ENCODE measurements around the gene FMNL2. TPM values are rescaled to one million over a fixed set of nuclear protein-coding genes. Genes with fewer than 3 reads are reported as not detected.

FMNL2 gene
- total RNA-seq, 4 donors from 2014 or later = 25.2 to 35.0 (median 27.4) TPM

DNA sequence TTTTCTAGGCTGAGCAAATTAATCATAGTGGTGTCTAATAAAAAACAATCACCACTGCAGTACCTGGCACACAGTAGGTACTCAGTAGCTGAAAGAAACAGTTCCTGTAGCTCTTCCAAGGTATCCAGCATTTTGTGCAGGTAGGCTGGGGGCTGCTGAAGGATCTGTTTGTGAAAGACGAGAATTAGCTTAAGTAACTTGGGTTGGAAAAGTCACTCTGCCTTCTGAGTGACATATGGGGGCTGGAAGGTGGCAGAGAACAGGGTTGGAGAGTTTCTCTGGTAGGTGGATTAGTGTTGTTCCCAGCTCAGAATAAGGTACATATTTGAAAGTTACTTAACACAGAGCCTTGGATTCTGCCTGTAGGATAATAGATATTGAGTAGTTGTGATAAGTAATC is 72.8 kb downstream of the FMNL2 start:
- H3K4me1 ChIP-seq = peaks cover 0 to 60% (median 12%) of the 10 kb centered on the region in 3 donors

DNA sequence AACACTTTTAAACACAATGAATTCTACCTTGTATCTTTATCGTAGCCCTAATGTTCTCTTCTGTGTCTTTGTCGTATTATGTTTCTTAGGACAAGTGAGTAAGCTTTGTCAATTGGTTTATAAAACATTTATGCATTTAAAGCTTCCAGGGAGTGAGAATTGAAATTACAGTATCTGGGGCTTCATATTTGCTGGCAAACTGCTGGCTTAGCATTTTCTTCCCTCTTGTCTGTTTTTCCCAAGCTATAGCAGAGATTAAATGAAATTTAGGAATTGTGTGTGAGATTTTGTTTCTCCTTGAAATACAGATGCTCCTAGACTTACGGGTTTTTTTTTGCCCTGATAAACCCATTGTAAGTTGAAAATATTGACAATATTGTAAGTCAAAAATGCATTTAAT is 73.3 kb downstream of the FMNL2 start:
- no peak overlapping the region for H3K4me3 ChIP-seq
- H3K27me3 ChIP-seq = no peaks in the 10 kb centered on the region
- no peaks in the 10 kb centered on the region for H3K36me3 ChIP-seq
- H3K9me3 ChIP-seq = no peaks in the 10 kb centered on the region
- no peak for ATAC-seq
- WGBS, 2 donors (ENCODE audit: low coverage in 1 of 2) = 90 to 98% methylated on average over 3 of the region's 3 CpGs
- TF ChIP-seq POLR2AphosphoS5 (IDR thresholded peaks at IDR 0.05) (no peak), EP300 (IDR thresholded peaks at IDR 0.05) (no peak), POLR2A (IDR thresholded peaks at IDR 0.05) (no peak)
- TF ChIP-seq, protein P1, sequence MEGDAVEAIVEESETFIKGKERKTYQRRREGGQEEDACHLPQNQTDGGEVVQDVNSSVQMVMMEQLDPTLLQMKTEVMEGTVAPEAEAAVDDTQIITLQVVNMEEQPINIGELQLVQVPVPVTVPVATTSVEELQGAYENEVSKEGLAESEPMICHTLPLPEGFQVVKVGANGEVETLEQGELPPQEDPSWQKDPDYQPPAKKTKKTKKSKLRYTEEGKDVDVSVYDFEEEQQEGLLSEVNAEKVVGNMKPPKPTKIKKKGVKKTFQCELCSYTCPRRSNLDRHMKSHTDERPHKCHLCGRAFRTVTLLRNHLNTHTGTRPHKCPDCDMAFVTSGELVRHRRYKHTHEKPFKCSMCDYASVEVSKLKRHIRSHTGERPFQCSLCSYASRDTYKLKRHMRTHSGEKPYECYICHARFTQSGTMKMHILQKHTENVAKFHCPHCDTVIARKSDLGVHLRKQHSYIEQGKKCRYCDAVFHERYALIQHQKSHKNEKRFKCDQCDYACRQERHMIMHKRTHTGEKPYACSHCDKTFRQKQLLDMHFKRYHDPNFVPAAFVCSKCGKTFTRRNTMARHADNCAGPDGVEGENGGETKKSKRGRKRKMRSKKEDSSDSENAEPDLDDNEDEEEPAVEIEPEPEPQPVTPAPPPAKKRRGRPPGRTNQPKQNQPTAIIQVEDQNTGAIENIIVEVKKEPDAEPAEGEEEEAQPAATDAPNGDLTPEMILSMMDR (IDR thresholded peaks at IDR 0.05) = no peak
- no peak overlapping the region for H3K27ac ChIP-seq
- peaks cover 0 to 57% (median 12%) of the 10 kb centered on the region in 3 donors for H3K4me1 ChIP-seq

More for the DNA sequence above, 72.8 kb downstream of the FMNL2 start:
- Histone ChIP-seq H3K36me3 (no peaks in the 10 kb centered on the region), H3K27me3 (no peaks in the 10 kb centered on the region), H3K9me3 (no peaks in the 10 kb centered on the region), H3K4me3 (no peak overlapping the region), H3K27ac (peak overlapping the region in 2 of 4 donors; percentile 41 to 46)
- WGBS, 2 donors (ENCODE audit: low coverage in 1 of 2) = 89 to 100% methylated on average over 1 of the region's 1 CpG
- no peak for ATAC-seq
- TF ChIP-seq EP300 (IDR thresholded peaks at IDR 0.05) (no peak), POLR2AphosphoS5 (IDR thresholded peaks at IDR 0.05) (no peak), POLR2A (IDR thresholded peaks at IDR 0.05) (no peak)
- TF ChIP-seq, protein P1 (IDR thresholded peaks at IDR 0.05) = no peak

DNA sequence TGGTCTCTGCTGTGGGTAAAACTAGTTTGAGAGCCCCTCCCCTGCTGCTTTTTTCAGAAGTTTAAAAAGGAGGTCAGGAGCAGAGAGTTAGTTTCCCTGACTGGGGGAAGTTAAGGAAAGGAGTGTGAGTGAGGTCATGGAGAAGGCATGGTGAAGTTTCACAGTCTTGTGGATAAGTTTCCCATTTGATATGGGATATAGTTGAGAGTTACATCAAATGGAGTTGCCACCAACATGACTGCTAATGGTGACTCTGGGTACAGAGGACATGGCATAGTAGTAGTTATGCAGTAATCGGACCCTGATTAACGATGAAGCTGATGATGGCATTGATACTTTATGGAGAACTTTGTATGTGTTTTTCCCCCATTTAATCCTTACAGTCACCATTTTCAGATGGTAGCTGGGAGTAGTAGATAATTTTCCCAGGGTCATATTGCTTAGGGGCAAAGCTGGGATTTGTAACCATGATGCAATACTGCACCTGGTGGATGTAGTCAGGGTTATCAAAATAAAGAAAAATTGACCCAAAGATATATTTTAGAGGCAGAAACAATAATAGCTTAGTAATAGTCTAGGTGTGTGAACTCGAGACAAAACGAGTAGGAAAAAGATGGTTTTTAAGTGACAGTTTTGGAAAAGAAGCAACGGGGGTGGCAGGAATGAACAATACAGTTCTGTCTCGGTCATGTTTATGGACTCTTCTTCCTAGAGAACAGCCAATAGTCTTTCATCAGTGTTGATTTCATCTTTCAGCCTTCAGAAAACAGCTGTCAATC is 74.6 kb downstream of the FMNL2 start:
- Histone ChIP-seq H3K27ac (no peak overlapping the region), H3K4me3 (no peak overlapping the region), H3K27me3 (no peaks in the 10 kb centered on the region), H3K9me3 (no peaks in the 10 kb centered on the region), H3K4me1 (peaks cover 0 to 46% (median 12%) of the 10 kb centered on the region in 3 donors), H3K36me3 (no peaks in the 10 kb centered on the region)
- 90 to 95% methylated on average over 6 of the region's 6 CpGs for WGBS, 2 donors (ENCODE audit: low coverage in 1 of 2)
- ATAC-seq = no peak
- TF ChIP-seq POLR2A (IDR thresholded peaks at IDR 0.05) (no peak), EP300 (IDR thresholded peaks at IDR 0.05) (no peak), POLR2AphosphoS5 (IDR thresholded peaks at IDR 0.05) (no peak)
- TF ChIP-seq, protein P1 (IDR thresholded peaks at IDR 0.05) = no peak

DNA sequence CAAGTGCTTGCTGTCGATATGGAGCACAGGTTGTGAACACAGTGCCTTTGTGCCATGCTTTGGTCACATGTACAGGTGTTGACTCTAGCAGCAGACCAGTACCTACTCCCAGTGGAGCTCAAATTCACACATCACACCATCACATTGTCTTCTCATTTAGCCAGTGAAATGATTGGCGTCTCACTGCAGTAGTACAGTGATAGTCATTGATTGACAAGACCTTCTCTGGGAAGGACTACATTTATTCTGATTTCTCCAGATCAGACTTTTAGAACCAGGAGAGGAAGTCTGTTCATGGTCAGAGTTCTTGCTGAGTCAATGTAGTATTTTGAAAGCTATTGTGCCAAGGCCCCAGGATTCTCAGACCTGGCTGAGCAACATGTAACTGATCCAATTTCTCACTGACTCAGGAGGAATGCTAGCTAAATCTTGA is 75.2 kb downstream of the FMNL2 start:
- WGBS, 2 donors (ENCODE audit: low coverage in 1 of 2) = 85 to 100% methylated on average over 2 of the region's 2 CpGs
- Histone ChIP-seq H3K36me3 (no peaks in the 10 kb centered on the region), H3K27ac (no peak overlapping the region), H3K27me3 (no peaks in the 10 kb centered on the region), H3K9me3 (no peaks in the 10 kb centered on the region), H3K4me1 (peaks cover 0 to 43% (median 9%) of the 10 kb centered on the region in 3 donors), H3K4me3 (no peak overlapping the region)
- TF ChIP-seq, protein P1 (IDR thresholded peaks at IDR 0.05) = no peak
- TF ChIP-seq EP300 (IDR thresholded peaks at IDR 0.05) (no peak), POLR2AphosphoS5 (IDR thresholded peaks at IDR 0.05) (no peak), POLR2A (IDR thresholded peaks at IDR 0.05) (no peak)
- peak; percentile 51 for ATAC-seq

DNA sequence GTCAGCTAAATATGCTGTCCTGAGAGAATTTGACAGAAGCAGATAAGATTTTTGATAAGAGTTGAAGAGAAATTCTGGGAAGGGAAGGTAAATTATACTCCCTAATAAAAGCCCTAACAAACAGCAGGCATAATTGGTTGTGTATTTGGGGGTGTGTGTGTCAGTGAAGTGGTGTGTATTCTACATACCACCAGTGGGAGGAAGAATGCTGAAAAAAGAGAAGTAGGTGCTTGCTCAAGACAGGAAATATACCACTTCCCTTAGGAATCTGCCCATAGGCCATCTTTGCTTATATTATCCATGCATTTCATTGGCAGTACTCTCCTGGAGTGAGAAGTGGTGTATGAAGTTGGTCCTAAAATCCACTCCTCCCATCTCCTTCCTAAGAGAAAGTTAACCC is 76.2 kb downstream of the FMNL2 start:
- ATAC-seq = no peak
- Histone ChIP-seq H3K36me3 (no peaks in the 10 kb centered on the region), H3K4me3 (no peak overlapping the region), H3K9me3 (no peaks in the 10 kb centered on the region), H3K4me1 (peaks cover 0 to 40% (median 2%) of the 10 kb centered on the region in 3 donors), H3K27ac (no peak overlapping the region), H3K27me3 (no peaks in the 10 kb centered on the region)
- TF ChIP-seq POLR2AphosphoS5 (IDR thresholded peaks at IDR 0.05) (no peak), EP300 (IDR thresholded peaks at IDR 0.05) (no peak), POLR2A (IDR thresholded peaks at IDR 0.05) (no peak)
- TF ChIP-seq, protein P1 (IDR thresholded peaks at IDR 0.05) = no peak
